ENCODE results near the gene ADAMTS2. TPM values are rescaled to one million over a fixed set of nuclear protein-coding genes. Genes with fewer than 3 reads are reported as not detected.

Gene ADAMTS2
- total RNA-seq, 8 experiments from 2014 or later, result 0.14 to 1.4 (median 0.49) TPM

GRCh38 chr5:179149278-179149677 is 196.0 kb downstream of the ADAMTS2 start:
- in situ Hi-C loops (cut with MboI; ENCODE audit: low pct_unique_long_range_greater_than_20kb in 2 of 9, low sequenced_read_pairs in 9 of 9, unreplicated experiment in 9 of 9), result no loop called here
- Histone ChIP-seq H3K27ac (no peak overlapping the region), H3K4me1 (replicated peaks in 1 of 2) (no peaks in the 10 kb centered on the region), H3K4me3 (no peak overlapping the region)
- no peak for ATAC-seq (replicated peaks in 6 of 8)
- WGBS, 10 experiments, result 60 to 90% (median 83%) methylated on average over 1 to 7 of the region's 10 CpGs; no CpG with 5 or more reads in 6 of the 10 experiments

GRCh38 chr5:179148703-179149170 is 196.5 kb downstream of the ADAMTS2 start:
- Histone ChIP-seq H3K4me3 (no peak overlapping the region), H3K27ac (no peak overlapping the region), H3K4me1 (replicated peaks in 1 of 2) (no peaks in the 10 kb centered on the region)
- 70 to 100% (median 80%) methylated on average over 1 to 3 of the region's 9 CpGs; no CpG with 5 or more reads in 7 of the 10 experiments for WGBS, 10 experiments
- in situ Hi-C loops (cut with MboI; ENCODE audit: low pct_unique_long_range_greater_than_20kb in 2 of 9, low sequenced_read_pairs in 9 of 9, unreplicated experiment in 9 of 9), result no loop called here
- no peak for ATAC-seq (replicated peaks in 6 of 8)

GRCh38 chr5:179147991-179148702 is 197.1 kb downstream of the ADAMTS2 start:
- no peak for ATAC-seq (replicated peaks in 6 of 8)
- WGBS, 10 experiments, result 20 to 100% (median 72%) methylated on average over 1 to 6 of the region's 25 CpGs; no CpG with 5 or more reads in 3 of the 10 experiments
- Histone ChIP-seq H3K27ac (no peak overlapping the region), H3K4me1 (replicated peaks in 1 of 2) (no peaks in the 10 kb centered on the region), H3K4me3 (no peak overlapping the region)
- in situ Hi-C loops (cut with MboI; ENCODE audit: low pct_unique_long_range_greater_than_20kb in 2 of 9, low sequenced_read_pairs in 9 of 9, unreplicated experiment in 9 of 9), result no loop called here

- H3K4me3 ChIP-seq, result no peak overlapping the region
- ATAC-seq (replicated peaks in 6 of 8), result no peak
- 20 to 94% (median 80%) methylated on average over 1 to 10 of the region's 10 CpGs for WGBS, 10 experiments
- in situ Hi-C loops (cut with MboI; ENCODE audit: low pct_unique_long_range_greater_than_20kb in 2 of 9, low sequenced_read_pairs in 9 of 9, unreplicated experiment in 9 of 9), result no loop called here
- H3K4me1 ChIP-seq (replicated peaks in 1 of 2), result no peaks in the 10 kb centered on the region
- no peak overlapping the region for H3K27ac ChIP-seq
Observed at GRCh38 chr5:179146277-179146676, 199.0 kb downstream of the ADAMTS2 start.

GRCh38 chr5:179143446-179143845 is 201.8 kb downstream of the ADAMTS2 start:
- peak in 1 of 8 experiments; percentile 54 for ATAC-seq (replicated peaks in 6 of 8)
- Histone ChIP-seq H3K4me1 (replicated peaks in 1 of 2) (no peaks in the 10 kb centered on the region), H3K27ac (no peak overlapping the region), H3K4me3 (no peak overlapping the region)
- in situ Hi-C loops (cut with MboI; ENCODE audit: low pct_unique_long_range_greater_than_20kb in 2 of 9, low sequenced_read_pairs in 9 of 9, unreplicated experiment in 9 of 9), result no loop called here
- WGBS, 10 experiments, result 10 to 61% (median 40%) methylated on average over 1 to 7 of the region's 7 CpGs

- ATAC-seq (replicated peaks in 6 of 8), result no peak
- H3K4me1 ChIP-seq (replicated peaks in 1 of 2), result no peaks in the 10 kb centered on the region
- no peak overlapping the region for H3K4me3 ChIP-seq
- 5 to 93% (median 72%) methylated on average over 1 to 3 of the region's 3 CpGs for WGBS, 10 experiments
- in situ Hi-C loops (cut with MboI; ENCODE audit: low pct_unique_long_range_greater_than_20kb in 2 of 9, low sequenced_read_pairs in 9 of 9, unreplicated experiment in 9 of 9), result no loop called here
- H3K27ac ChIP-seq, result no peak overlapping the region
Observed at GRCh38 chr5:179142434-179143198, 202.6 kb downstream of the ADAMTS2 start.

- ATAC-seq (replicated peaks in 6 of 8), result no peak
- Histone ChIP-seq H3K4me3 (no peak overlapping the region), H3K4me1 (replicated peaks in 1 of 2) (no peaks in the 10 kb centered on the region), H3K27ac (no peak overlapping the region)
- in situ Hi-C loops (cut with MboI; ENCODE audit: low pct_unique_long_range_greater_than_20kb in 2 of 9, low sequenced_read_pairs in 9 of 9, unreplicated experiment in 9 of 9), result no loop called here
- WGBS, 10 experiments, result 0 to 43% (median 33%) methylated on average over 1 of the region's 1 CpG; no CpG with 5 or more reads in 7 of the 10 experiments
Observed at GRCh38 chr5:179141867-179142266, 203.4 kb downstream of the ADAMTS2 start.

GRCh38 chr5:179140293-179140692 is 205.0 kb downstream of the ADAMTS2 start:
- Histone ChIP-seq H3K4me1 (replicated peaks in 1 of 2) (no peaks in the 10 kb centered on the region), H3K4me3 (no peak overlapping the region), H3K27ac (no peak overlapping the region)
- 71 to 100% (median 87%) methylated on average over 1 to 3 of the region's 3 CpGs; no CpG with 5 or more reads in 4 of the 10 experiments for WGBS, 10 experiments
- in situ Hi-C loops (cut with MboI; ENCODE audit: low pct_unique_long_range_greater_than_20kb in 2 of 9, low sequenced_read_pairs in 9 of 9, unreplicated experiment in 9 of 9), result no loop called here
- peak in 1 of 8 experiments; percentile 16 for ATAC-seq (replicated peaks in 6 of 8)

GRCh38 chr5:179139936-179140235 is 205.4 kb downstream of the ADAMTS2 start:
- ATAC-seq (replicated peaks in 6 of 8), result peak in 1 of 8 experiments; percentile 9
- H3K4me1 ChIP-seq (replicated peaks in 1 of 2), result no peaks in the 10 kb centered on the region
- in situ Hi-C loops (cut with MboI; ENCODE audit: low pct_unique_long_range_greater_than_20kb in 2 of 9, low sequenced_read_pairs in 9 of 9, unreplicated experiment in 9 of 9), result no loop called here
- WGBS, 10 experiments, result 7 to 100% (median 43%) methylated on average over 1 to 3 of the region's 10 CpGs; no CpG with 5 or more reads in 7 of the 10 experiments
- no peak overlapping the region for H3K4me3 ChIP-seq
- H3K27ac ChIP-seq, result no peak overlapping the region

- in situ Hi-C loops (cut with MboI; ENCODE audit: low pct_unique_long_range_greater_than_20kb in 2 of 9, low sequenced_read_pairs in 9 of 9, unreplicated experiment in 9 of 9), result no loop called here
- WGBS, 10 experiments, result 67 to 100% (median 89%) methylated on average over 1 to 6 of the region's 26 CpGs; no CpG with 5 or more reads in 4 of the 10 experiments
- no peak overlapping the region for H3K27ac ChIP-seq
- ATAC-seq (replicated peaks in 6 of 8), result no peak
- H3K4me3 ChIP-seq, result no peak overlapping the region
- no peaks in the 10 kb centered on the region for H3K4me1 ChIP-seq (replicated peaks in 1 of 2)
Observed at GRCh38 chr5:179139111-179139935, 205.9 kb downstream of the ADAMTS2 start.

- H3K4me3 ChIP-seq, result no peak overlapping the region
- WGBS, 10 experiments, result 13 to 83% (median 75%) methylated on average over 2 to 11 of the region's 23 CpGs; no CpG with 5 or more reads in 7 of the 10 experiments
- H3K27ac ChIP-seq, result no peak overlapping the region
- no peaks in the 10 kb centered on the region for H3K4me1 ChIP-seq (replicated peaks in 1 of 2)
- no peak for ATAC-seq (replicated peaks in 6 of 8)
- in situ Hi-C loops (cut with MboI; ENCODE audit: low pct_unique_long_range_greater_than_20kb in 2 of 9, low sequenced_read_pairs in 9 of 9, unreplicated experiment in 9 of 9), result no loop called here
Observed at GRCh38 chr5:179138568-179138925, 206.7 kb downstream of the ADAMTS2 start.

- H3K4me1 ChIP-seq (replicated peaks in 1 of 2), result no peaks in the 10 kb centered on the region
- no peak overlapping the region for H3K27ac ChIP-seq
- no peak overlapping the region for H3K4me3 ChIP-seq
- 39 to 90% (median 60%) methylated on average over 1 to 8 of the region's 33 CpGs; no CpG with 5 or more reads in 3 of the 10 experiments for WGBS, 10 experiments
- in situ Hi-C loops (cut with MboI; ENCODE audit: low pct_unique_long_range_greater_than_20kb in 2 of 9, low sequenced_read_pairs in 9 of 9, unreplicated experiment in 9 of 9), result no loop called here
- ATAC-seq (replicated peaks in 6 of 8), result no peak
Observed at GRCh38 chr5:179137643-179138567, 207.4 kb downstream of the ADAMTS2 start.

Measured in motor neuron (in vitro differentiated cells).